ENCODE measurements around the gene USP5. TPM values are rescaled to one million over a fixed set of nuclear protein-coding genes. Genes with fewer than 3 reads are reported as not detected.

Gene USP5
- total RNA-seq, 1 donor from 2014 or later: 146 TPM

DNA sequence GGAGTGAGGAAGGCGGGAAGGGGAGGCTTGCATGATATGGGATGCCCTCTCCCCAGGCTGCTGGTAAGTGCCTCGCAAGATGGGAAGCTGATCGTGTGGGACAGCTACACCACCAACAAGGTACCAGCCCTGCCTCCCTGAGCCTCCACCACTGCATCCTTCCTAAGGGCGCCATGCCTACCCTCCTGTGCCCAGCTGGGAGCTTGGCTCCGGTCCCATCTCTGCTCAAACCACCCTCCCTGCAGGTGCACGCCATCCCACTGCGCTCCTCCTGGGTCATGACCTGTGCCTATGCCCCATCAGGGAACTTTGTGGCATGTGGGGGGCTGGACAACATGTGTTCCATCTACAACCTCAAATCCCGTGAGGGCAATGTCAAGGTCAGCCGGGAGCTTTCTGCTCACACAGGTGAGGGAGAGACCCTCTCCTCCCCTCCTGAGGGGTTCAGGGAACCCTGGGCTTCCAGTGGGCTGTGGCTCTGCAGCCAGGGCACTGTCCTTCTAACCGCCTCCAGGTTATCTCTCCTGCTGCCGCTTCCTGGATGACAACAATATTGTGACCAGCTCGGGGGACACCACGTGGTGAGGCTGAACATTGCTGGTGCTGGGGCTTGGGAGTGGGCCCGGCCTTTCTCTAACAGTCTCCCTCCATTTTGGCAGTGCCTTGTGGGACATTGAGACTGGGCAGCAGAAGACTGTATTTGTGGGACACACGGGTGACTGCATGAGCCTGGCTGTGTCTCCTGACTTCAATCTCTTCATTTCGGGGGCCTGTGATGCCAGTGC, 8.6 kb upstream of the USP5 start:
- Mint-ChIP-seq H3K27me3 (ENCODE audit: low read depth, unreplicated experiment) (no peaks in the 10 kb centered on the region), H3K9me3 (ENCODE audit: unreplicated experiment) (no peaks in the 10 kb centered on the region), H3K27ac (ENCODE audit: unreplicated experiment) (no peak overlapping the region), H3K4me1 (ENCODE audit: low read depth, unreplicated experiment) (no peaks in the 10 kb centered on the region), H3K4me3 (ENCODE audit: unreplicated experiment) (no peak overlapping the region), H3K36me3 (ENCODE audit: low read depth, unreplicated experiment) (peaks cover 16% of the 10 kb centered on the region)
- no peak overlapping the region for H3K4me2 ChIP-seq (ENCODE audit: low read length)
- FAIRE-seq: no peak
- no peak for DNase-seq (ENCODE audit: low read depth)
- H3K27ac ChIP-seq (ENCODE audit: low read depth, low read length): no peak overlapping the region
- no peaks in the 10 kb centered on the region for H3K27me3 ChIP-seq (ENCODE audit: insufficient read depth, low read length)
- H3K4me1 ChIP-seq (ENCODE audit: insufficient read depth, low read length): no peaks in the 10 kb centered on the region
- no peaks in the 10 kb centered on the region for H3K9me3 ChIP-seq (ENCODE audit: insufficient read depth, low read depth, low read length)
- H3K9ac ChIP-seq (ENCODE audit: low read length): no peak overlapping the region
- H3K4me3 ChIP-seq (ENCODE audit: insufficient read depth, low read depth, low read length): no peak overlapping the region
- H3K36me3 ChIP-seq (ENCODE audit: insufficient read depth, low read length): peaks cover 42% of the 10 kb centered on the region
- no peak overlapping the region for H2AFZ ChIP-seq (ENCODE audit: low read depth, low read length)
- H3K79me2 ChIP-seq (ENCODE audit: insufficient read depth, low read length): peaks cover 14% of the 10 kb centered on the region
- H4K20me1 ChIP-seq (ENCODE audit: insufficient read depth, low read length): peaks cover 30% of the 10 kb centered on the region
- TF ChIP-seq EZH2 (IDR thresholded peaks at IDR 0.05; ENCODE audit: insufficient read depth, low read length): no peak

- no peak overlapping the region for H3K4me3 Mint-ChIP-seq (ENCODE audit: unreplicated experiment)
- FAIRE-seq (no peak), DNase-seq (ENCODE audit: low read depth) (no peak)
- Histone ChIP-seq H3K9me3 (ENCODE audit: insufficient read depth, low read depth, low read length) (no peaks in the 10 kb centered on the region), H3K4me1 (ENCODE audit: insufficient read depth, low read length) (peaks cover 2% of the 10 kb centered on the region), H4K20me1 (ENCODE audit: insufficient read depth, low read length) (peaks cover 33% of the 10 kb centered on the region), H3K4me2 (ENCODE audit: low read length) (no peak overlapping the region), H3K79me2 (ENCODE audit: insufficient read depth, low read length) (peaks cover 34% of the 10 kb centered on the region), H3K27ac (ENCODE audit: low read depth, low read length) (no peak overlapping the region), H3K27me3 (ENCODE audit: insufficient read depth, low read length) (no peaks in the 10 kb centered on the region), H3K9ac (ENCODE audit: low read length) (no peak overlapping the region), H2AFZ (ENCODE audit: low read depth, low read length) (no peak overlapping the region), H3K36me3 (ENCODE audit: insufficient read depth, low read length) (peaks cover 36% of the 10 kb centered on the region), H3K4me3 (ENCODE audit: insufficient read depth, low read depth, low read length) (no peak overlapping the region)
- H3K9me3 Mint-ChIP-seq (ENCODE audit: unreplicated experiment): no peaks in the 10 kb centered on the region
- H3K27ac Mint-ChIP-seq (ENCODE audit: unreplicated experiment): no peak overlapping the region
- no peaks in the 10 kb centered on the region for H3K4me1 Mint-ChIP-seq (ENCODE audit: low read depth, unreplicated experiment)
- H3K27me3 Mint-ChIP-seq (ENCODE audit: low read depth, unreplicated experiment): no peaks in the 10 kb centered on the region
- H3K36me3 Mint-ChIP-seq (ENCODE audit: low read depth, unreplicated experiment): peaks cover 13% of the 10 kb centered on the region
- TF ChIP-seq EZH2 (IDR thresholded peaks at IDR 0.05; ENCODE audit: insufficient read depth, low read length) (no peak), CTCF (IDR thresholded peaks at IDR 0.05; ENCODE audit: insufficient read depth, low read depth, low read length) (no peak)
Observed at GRCh38 chr12:6845395-6845794, 6.6 kb upstream of the USP5 start.

GRCh38 chr12:6846316-6846869, 5.6 kb upstream of the USP5 start:
- no peak overlapping the region for H3K4me3 ChIP-seq (ENCODE audit: insufficient read depth, low read depth, low read length)
- no peaks in the 10 kb centered on the region for H3K27me3 ChIP-seq (ENCODE audit: insufficient read depth, low read length)
- H3K4me1 ChIP-seq (ENCODE audit: insufficient read depth, low read length): peaks cover 8% of the 10 kb centered on the region
- no peak for DNase-seq (ENCODE audit: low read depth)
- no peaks in the 10 kb centered on the region for H3K9me3 ChIP-seq (ENCODE audit: insufficient read depth, low read depth, low read length)
- peaks cover 40% of the 10 kb centered on the region for H3K79me2 ChIP-seq (ENCODE audit: insufficient read depth, low read length)
- Mint-ChIP-seq H3K4me3 (ENCODE audit: unreplicated experiment) (no peak overlapping the region), H3K36me3 (ENCODE audit: low read depth, unreplicated experiment) (peaks cover 13% of the 10 kb centered on the region), H3K9me3 (ENCODE audit: unreplicated experiment) (no peaks in the 10 kb centered on the region), H3K4me1 (ENCODE audit: low read depth, unreplicated experiment) (peaks cover 1% of the 10 kb centered on the region), H3K27me3 (ENCODE audit: low read depth, unreplicated experiment) (no peaks in the 10 kb centered on the region), H3K27ac (ENCODE audit: unreplicated experiment) (no peak overlapping the region)
- peaks cover 36% of the 10 kb centered on the region for H3K36me3 ChIP-seq (ENCODE audit: insufficient read depth, low read length)
- H3K4me2 ChIP-seq (ENCODE audit: low read length): no peak overlapping the region
- no peak overlapping the region for H2AFZ ChIP-seq (ENCODE audit: low read depth, low read length)
- TF ChIP-seq EZH2 (IDR thresholded peaks at IDR 0.05; ENCODE audit: insufficient read depth, low read length): no peak
- no peak overlapping the region for H3K9ac ChIP-seq (ENCODE audit: low read length)
- no peak overlapping the region for H3K27ac ChIP-seq (ENCODE audit: low read depth, low read length)
- no peak for FAIRE-seq
- peaks cover 38% of the 10 kb centered on the region for H4K20me1 ChIP-seq (ENCODE audit: insufficient read depth, low read length)

Data from astrocyte (in vitro differentiated cells and primary cell).